NB4 (cell line): Measurements from ENCODE around the gene SLC37A1.

Experiments used
- DNase-seq: peaks from one replicate; pipeline ENCODE4 v3.0.0; 2010; ENCODE audit warnings: low read depth
- H3K4me3 ChIP-seq: one replicate; pipeline ENCODE4 v1.5.1; 2011; ENCODE audit warnings: mild to moderate bottlenecking, low read depth, low read length, moderate library complexity
- CTCF ChIP-seq: IDR thresholded peaks from one replicate; pipeline ENCODE4 v1.5.1; 2012; ENCODE audit warnings: low read depth, low read length
- MAX ChIP-seq: IDR thresholded peaks from 2 replicates; pipeline ENCODE4 v1.6.1; 2011; ENCODE audit warnings: low read depth, low read length
- MYC ChIP-seq: IDR thresholded peaks from 2 replicates; pipeline ENCODE4 v1.6.1; 2011; ENCODE audit warnings: low read depth, low read length
- POLR2A ChIP-seq: IDR thresholded peaks from 2 replicates; pipeline ENCODE4 v1.6.1; 2011; ENCODE audit warnings: mild to moderate bottlenecking; ENCODE audit not compliant: insufficient read length; ENCODE audit errors: extremely low read depth

SLC37A1 gene

GRCh38 chr21:42525676-42526378 lies 12.2 kb downstream of the SLC37A1 start:
- H3K4me3 ChIP-seq, result no peak overlapping the region
- TF ChIP-seq CTCF (no peak), MYC (no peak), POLR2A (no peak), MAX (no peak)
- DNase-seq, result no peak

GRCh38 chr21:42526379-42526727 lies 12.7 kb downstream of the SLC37A1 start:
- no peak for DNase-seq
- TF ChIP-seq MAX, result no peak
- TF ChIP-seq CTCF, result no peak
- TF ChIP-seq MYC, result no peak
- no peak for TF ChIP-seq POLR2A
- H3K4me3 ChIP-seq, result no peak overlapping the region

GRCh38 chr21:42527127-42527488 lies 13.5 kb downstream of the SLC37A1 start:
- TF ChIP-seq POLR2A (no peak), MYC (no peak)
- DNase-seq, result no peak
- H3K4me3 ChIP-seq, result no peak overlapping the region

GRCh38 chr21:42527489-42528158 lies 14.0 kb downstream of the SLC37A1 start:
- no peak for DNase-seq
- H3K4me3 ChIP-seq, result no peak overlapping the region
- no peak for TF ChIP-seq CTCF
- TF ChIP-seq MYC, result no peak
- TF ChIP-seq MAX, result no peak
- TF ChIP-seq POLR2A, result no peak

- no peak for DNase-seq
- TF ChIP-seq MYC (no peak), CTCF (no peak), MAX (no peak), POLR2A (no peak)
- no peak overlapping the region for H3K4me3 ChIP-seq
Measured at GRCh38 chr21:42530167-42530518, 16.5 kb downstream of the SLC37A1 start.

- TF ChIP-seq MYC (no peak), CTCF (no peak), MAX (no peak), POLR2A (no peak)
- H3K4me3 ChIP-seq, result no peak overlapping the region
- no peak for DNase-seq
Measured at GRCh38 chr21:42531771-42532170, 18.1 kb downstream of the SLC37A1 start.
